GM21528 (cell line): ENCODE measurements around the gene TRH.
"Not testable (repeated sequence)": the region's sequence is repeated elsewhere in the genome, so short reads cannot be mapped to it uniquely, and the experiment has no call there.

ENCODE experiments used
- ATAC-seq: cut with Tn5 transposase; IDR thresholded peaks from one replicate; pipeline ENCODE4 v1.9.1; 2021; ENCODE audit warnings: mild to moderate bottlenecking, moderate library complexity; ENCODE audit not compliant: unreplicated experiment, low FRiP score

The TRH gene

DNA sequence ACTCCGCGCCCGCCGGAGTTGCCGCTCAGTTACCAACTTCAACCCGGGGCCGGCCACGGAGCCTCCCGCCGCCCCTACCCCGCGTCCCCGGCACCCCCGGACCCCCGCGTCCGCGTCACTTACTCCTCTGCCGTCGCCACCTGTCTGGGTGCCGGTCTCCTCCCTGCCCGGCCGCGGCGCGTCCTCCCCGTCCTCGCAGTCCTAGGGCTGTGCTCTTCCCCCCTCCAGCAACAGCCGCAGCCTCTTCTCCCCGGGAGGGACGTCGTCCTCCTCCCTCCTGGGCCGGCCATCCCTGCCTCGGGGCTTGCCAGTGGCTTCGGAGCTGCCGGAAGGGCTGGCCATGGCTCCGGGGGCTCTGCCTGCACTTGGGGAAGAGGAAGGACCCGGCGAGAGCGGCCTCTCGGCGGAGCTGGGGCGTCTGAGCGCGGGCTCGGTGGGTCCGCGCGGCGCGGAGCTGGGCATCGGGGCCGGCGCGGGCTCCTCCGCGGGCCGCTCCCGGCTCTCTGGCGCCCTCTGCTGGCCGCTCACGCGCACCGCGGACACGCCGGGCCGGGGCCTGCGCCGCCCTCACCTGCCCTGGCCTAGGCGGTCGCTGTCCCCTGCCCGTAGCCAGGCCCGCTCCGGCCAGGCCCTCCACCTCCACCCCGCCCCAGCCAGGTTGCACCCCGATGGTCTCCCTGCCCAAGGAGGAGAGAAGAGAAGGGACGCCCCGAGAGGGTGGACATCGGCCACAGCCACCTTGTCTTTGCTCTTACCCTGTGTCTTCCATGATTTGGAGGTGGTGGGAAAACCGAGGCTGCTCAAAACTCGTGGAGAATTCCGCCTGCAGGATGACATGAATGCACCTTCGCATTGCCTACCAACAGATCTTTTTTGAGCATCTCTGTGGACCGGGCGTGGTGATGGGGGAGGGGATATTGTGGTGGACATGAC, 28.4 kb downstream of the TRH start:
- not testable (repeated sequence) for ATAC-seq

DNA sequence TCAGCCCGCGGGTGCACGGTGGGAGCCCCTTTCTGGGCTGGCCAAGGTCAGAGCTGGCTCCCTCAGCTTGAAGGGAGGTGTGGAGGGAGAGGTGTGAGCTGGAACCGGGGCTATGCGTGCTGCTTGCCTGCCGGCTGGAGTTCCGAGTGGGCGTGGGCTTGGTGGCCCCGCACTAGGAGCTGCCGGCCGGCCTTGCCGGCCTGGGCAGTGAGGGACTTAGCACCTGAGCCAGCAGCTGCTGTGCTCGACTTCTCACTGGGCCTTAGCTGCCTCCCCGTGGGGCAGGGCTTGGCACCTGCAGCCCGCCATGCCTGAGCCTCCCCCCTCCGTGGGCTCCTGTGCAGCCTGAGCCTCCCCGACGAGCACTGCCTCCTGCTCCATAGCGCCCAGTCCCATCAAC, 36.0 kb downstream of the TRH start:
- no peak for ATAC-seq

GRCh38 chr3:130012108-130012507, 37.6 kb downstream of the TRH start:
- ATAC-seq: not testable (repeated sequence)

DNA sequence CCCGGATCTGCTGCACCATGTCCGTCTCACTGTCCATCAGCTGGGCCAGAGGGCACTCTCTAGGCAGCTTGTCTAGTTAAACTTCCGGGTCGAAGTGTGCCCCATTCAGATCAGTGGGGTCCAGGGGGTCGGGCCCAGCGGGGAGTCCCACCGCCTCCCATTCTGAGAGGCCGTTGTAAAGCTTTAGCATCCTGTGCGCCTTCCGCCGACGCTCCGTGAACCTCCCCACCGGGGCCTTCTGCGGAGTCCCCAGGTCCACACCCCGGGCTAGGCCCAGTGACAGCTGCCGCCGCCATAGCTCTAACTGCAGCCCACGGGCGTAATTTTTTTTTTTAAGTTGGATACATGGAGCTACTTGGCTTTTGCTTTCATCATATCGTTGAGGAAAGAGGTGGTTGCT, 38.7 kb downstream of the TRH start:
- not testable (repeated sequence) for ATAC-seq

DNA sequence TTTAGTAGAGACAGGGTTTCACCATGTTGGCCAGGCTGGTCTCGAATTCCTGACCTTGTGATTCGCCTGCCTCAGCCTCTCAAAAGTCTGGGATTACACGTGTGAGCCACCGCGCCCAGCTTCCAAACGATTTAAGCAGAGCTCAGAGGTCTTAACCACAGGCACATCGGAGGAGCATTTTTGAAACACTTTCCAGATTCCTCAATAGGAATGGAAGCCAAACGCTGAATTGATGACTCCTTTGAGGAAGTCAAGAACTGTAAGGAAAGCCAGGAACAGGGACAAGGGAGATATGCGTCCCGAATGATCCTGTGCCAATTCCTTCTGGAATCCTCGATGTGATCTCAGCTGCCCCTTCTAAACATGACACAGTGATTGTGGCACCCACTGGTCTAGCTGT, 40.0 kb downstream of the TRH start:
- no peak for ATAC-seq

DNA sequence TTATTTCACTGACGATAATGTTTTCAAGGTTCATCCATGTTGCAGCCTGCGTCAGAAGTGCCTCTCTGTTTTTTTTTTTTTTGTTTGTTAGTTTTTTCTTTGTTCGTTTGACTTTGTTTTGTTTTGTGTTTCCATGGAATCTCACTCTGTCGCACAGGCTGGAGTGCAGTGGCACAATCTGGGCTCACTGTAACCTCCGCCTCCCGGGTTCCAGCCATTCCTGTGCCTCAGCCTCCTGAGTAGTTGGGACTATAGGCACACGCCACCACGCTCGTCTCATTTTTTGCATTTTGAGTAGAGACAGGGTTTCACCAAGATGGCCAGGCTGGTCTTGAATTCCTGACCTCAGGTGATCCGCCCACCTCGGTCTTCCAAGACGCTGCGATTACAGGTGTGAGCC, 43.1 kb downstream of the TRH start:
- ATAC-seq: not testable (repeated sequence)

DNA sequence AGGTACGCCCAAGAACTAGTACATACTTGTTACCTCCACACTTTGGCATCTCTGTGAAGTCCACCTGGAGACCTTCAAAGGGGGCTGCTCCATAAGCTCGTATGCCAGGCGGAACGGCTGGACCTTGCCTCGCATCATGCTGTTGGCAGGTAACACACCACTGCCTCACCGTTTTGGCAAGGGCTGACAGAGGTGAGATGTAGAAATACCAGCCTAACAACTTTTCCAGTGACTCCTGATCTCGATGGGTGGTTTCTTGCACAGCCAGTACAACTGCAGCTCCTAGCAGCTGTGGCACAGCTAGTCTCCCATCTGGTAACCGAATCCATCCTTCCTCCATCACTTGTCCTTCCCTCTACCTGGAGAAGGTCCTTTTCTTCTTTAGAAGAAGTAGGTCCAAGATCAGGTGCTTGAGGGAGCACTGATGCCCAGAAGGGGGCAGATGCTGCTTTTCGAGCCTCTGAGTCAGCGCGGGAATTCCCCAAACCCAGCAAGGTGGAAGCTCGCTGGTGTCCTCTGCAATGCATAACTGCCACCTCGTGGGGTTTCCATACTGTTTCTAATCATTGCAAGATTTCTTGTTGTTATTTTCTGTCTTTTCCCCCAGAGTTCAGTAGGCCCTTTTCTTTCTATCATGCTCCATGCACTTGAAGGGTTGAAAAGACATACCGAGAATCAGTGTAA, 51.8 kb downstream of the TRH start:
- not testable (repeated sequence) for ATAC-seq

- ATAC-seq: not testable (repeated sequence)
Observed at GRCh38 chr3:130027437-130027836, 52.9 kb downstream of the TRH start.
